IMR-90 (cell line): ENCODE results near the gene NKAIN2.

Experiments
- BHLHE40 ChIP-seq: fragments of 150-350 bp; IDR thresholded peaks from 2 replicates; pipeline ENCODE4 v1.6.1; 2016; ENCODE audit warnings: mild to moderate bottlenecking, low read depth, low read length
- CHD1 ChIP-seq: IDR thresholded peaks from 2 replicates; pipeline ENCODE4 v1.6.1; 2012; ENCODE audit warnings: low read depth, low read length, improper control_type of control experiment
- FOS ChIP-seq: fragments of 150-350 bp; IDR thresholded peaks from 2 replicates; pipeline ENCODE4 v1.6.1; 2016; ENCODE audit warnings: low read depth, low read length
- MAZ ChIP-seq: IDR thresholded peaks from 2 replicates; pipeline ENCODE4 v1.6.1; 2012; ENCODE audit warnings: low read depth, mild to moderate bottlenecking, low read length, improper control_type of control experiment, moderate library complexity, borderline replicate concordance
- POLR2A ChIP-seq: IDR thresholded peaks from 2 replicates; pipeline ENCODE4 v1.6.1; 2012; ENCODE audit warnings: mild to moderate bottlenecking, low read depth, low read length
- SMC3 ChIP-seq: fragments of 150-350 bp; IDR thresholded peaks from 2 replicates; pipeline ENCODE4 v1.6.1; 2016; ENCODE audit warnings: low read depth, mild to moderate bottlenecking, antibody characterized with exemption, low read length, moderate library complexity
- TF ChIP-seq, protein P1 (sequence below): conservative IDR thresholded peaks from 2 replicates; pipeline ENCODE4 v1.5.1; 2012; ENCODE audit warnings: mild to moderate bottlenecking, low read depth, low read length, improper control_type of control experiment

DNA sequence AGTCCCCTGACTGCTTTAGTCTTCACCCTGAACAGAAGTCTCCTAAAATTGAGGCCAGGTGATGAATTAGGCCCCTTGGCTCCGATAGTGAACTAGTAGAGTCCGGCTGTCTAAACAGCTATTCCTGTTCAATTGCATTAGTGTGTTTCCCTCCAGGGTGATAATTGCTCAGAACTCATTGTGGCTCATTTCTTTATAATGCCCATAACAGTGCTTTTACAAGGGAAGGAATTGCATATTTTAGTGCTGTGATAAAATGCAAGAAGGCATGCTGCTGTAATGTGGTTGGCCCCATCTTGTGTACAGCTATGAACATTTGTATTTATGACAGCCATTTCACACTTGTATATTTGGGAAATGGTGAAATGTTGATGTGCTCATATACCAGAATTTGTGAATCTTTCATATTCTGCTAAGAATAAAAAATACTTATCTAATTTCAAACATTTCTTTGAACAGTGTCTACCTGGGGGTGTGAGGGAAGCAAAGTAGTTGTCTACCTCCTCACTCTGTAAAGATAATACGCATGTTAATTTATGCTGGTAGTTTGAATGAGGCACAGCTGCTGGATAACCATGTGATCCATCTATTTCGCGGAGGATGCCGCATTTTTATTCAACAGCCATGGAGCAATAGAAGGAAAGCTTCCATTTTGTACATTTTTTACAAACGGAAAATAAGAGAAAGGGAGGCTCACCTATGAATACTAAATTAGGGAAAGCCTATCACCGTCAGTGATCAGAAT, 451.4 kb downstream of the NKAIN2 start:
- TF ChIP-seq SMC3 (no peak), POLR2A (no peak), FOS (no peak), MAZ (no peak), BHLHE40 (no peak), CHD1 (no peak)
- TF ChIP-seq, protein P1, sequence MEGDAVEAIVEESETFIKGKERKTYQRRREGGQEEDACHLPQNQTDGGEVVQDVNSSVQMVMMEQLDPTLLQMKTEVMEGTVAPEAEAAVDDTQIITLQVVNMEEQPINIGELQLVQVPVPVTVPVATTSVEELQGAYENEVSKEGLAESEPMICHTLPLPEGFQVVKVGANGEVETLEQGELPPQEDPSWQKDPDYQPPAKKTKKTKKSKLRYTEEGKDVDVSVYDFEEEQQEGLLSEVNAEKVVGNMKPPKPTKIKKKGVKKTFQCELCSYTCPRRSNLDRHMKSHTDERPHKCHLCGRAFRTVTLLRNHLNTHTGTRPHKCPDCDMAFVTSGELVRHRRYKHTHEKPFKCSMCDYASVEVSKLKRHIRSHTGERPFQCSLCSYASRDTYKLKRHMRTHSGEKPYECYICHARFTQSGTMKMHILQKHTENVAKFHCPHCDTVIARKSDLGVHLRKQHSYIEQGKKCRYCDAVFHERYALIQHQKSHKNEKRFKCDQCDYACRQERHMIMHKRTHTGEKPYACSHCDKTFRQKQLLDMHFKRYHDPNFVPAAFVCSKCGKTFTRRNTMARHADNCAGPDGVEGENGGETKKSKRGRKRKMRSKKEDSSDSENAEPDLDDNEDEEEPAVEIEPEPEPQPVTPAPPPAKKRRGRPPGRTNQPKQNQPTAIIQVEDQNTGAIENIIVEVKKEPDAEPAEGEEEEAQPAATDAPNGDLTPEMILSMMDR: no peak
